Measurements from ENCODE around the gene S1PR5.
A peak's percentile ranks its signal among the peaks of the same experiment; 100 is the strongest.

S1PR5 gene

DNA sequence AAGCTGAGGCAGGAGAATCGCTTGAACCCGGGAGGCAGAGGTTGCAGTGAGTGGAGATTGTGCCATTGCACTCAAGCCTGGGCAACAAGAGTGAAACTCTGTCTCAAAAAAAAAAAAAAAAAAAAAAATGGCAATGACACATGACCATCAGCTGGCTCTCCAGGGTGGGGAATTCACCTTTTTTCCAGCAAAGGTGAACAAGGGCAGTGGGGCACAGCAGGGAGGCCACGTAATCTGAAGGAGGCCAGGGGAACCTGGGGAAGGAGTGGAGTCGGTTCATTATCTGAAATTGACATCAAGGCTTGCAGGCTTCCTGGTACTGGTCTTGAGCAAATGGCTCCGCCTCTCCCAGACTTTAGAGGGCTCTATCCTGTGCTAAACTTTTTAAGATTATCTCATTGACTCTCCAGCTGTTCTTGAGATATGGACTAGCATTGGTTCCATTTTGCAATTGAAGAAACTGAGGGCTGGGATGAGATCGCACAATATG, 42.2 kb downstream of the S1PR5 start:
- no peak overlapping the region for H3K4me3 ChIP-seq (ENCODE audit: low read depth, low read length)
- no peak for DNase-seq
- peaks cover 3% of the 10 kb centered on the region for H3K4me1 ChIP-seq
- H3K36me3 ChIP-seq, result no peaks in the 10 kb centered on the region
- H3K27me3 ChIP-seq, result no peaks in the 10 kb centered on the region
- TF ChIP-seq, protein P1, sequence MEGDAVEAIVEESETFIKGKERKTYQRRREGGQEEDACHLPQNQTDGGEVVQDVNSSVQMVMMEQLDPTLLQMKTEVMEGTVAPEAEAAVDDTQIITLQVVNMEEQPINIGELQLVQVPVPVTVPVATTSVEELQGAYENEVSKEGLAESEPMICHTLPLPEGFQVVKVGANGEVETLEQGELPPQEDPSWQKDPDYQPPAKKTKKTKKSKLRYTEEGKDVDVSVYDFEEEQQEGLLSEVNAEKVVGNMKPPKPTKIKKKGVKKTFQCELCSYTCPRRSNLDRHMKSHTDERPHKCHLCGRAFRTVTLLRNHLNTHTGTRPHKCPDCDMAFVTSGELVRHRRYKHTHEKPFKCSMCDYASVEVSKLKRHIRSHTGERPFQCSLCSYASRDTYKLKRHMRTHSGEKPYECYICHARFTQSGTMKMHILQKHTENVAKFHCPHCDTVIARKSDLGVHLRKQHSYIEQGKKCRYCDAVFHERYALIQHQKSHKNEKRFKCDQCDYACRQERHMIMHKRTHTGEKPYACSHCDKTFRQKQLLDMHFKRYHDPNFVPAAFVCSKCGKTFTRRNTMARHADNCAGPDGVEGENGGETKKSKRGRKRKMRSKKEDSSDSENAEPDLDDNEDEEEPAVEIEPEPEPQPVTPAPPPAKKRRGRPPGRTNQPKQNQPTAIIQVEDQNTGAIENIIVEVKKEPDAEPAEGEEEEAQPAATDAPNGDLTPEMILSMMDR (IDR thresholded peaks at IDR 0.05; ENCODE audit: low read depth, low read length), result no peak
- H3K9me3 ChIP-seq, result no peaks in the 10 kb centered on the region

- H3K4me1 ChIP-seq, result no peaks in the 10 kb centered on the region
- DNase-seq, result no peak
- no peaks in the 10 kb centered on the region for H3K27me3 ChIP-seq
- no peaks in the 10 kb centered on the region for H3K9me3 ChIP-seq
- H3K4me3 ChIP-seq (ENCODE audit: low read depth, low read length), result no peak overlapping the region
- TF ChIP-seq, protein P1 (IDR thresholded peaks at IDR 0.05; ENCODE audit: low read depth, low read length), result no peak
- H3K36me3 ChIP-seq, result no peaks in the 10 kb centered on the region
Observed at GRCh38 chr19:10473192-10473591, 44.1 kb downstream of the S1PR5 start.

- H3K9me3 ChIP-seq, result no peaks in the 10 kb centered on the region
- no peak for DNase-seq
- TF ChIP-seq, protein P1 (IDR thresholded peaks at IDR 0.05; ENCODE audit: low read depth, low read length), result peak; percentile 57
- no peaks in the 10 kb centered on the region for H3K4me1 ChIP-seq
- no peak overlapping the region for H3K4me3 ChIP-seq (ENCODE audit: low read depth, low read length)
- H3K27me3 ChIP-seq, result no peaks in the 10 kb centered on the region
- 0 out of 2 replicates have a peak, but pooled peaks cover 5% of the 10 kb centered on the region for H3K36me3 ChIP-seq
Observed at GRCh38 chr19:10471909-10472308, 45.3 kb downstream of the S1PR5 start.

GRCh38 chr19:10468133-10468532, 49.1 kb downstream of the S1PR5 start:
- TF ChIP-seq, protein P1 (IDR thresholded peaks at IDR 0.05; ENCODE audit: low read depth, low read length), result no peak
- Histone ChIP-seq H3K4me3 (ENCODE audit: low read depth, low read length) (no peak overlapping the region), H3K27me3 (no peaks in the 10 kb centered on the region), H3K36me3 (peaks cover 14% of the 10 kb centered on the region; the same call in 1 of the 2 replicates), H3K4me1 (no peaks in the 10 kb centered on the region), H3K9me3 (no peaks in the 10 kb centered on the region)
- no peak for DNase-seq

DNA sequence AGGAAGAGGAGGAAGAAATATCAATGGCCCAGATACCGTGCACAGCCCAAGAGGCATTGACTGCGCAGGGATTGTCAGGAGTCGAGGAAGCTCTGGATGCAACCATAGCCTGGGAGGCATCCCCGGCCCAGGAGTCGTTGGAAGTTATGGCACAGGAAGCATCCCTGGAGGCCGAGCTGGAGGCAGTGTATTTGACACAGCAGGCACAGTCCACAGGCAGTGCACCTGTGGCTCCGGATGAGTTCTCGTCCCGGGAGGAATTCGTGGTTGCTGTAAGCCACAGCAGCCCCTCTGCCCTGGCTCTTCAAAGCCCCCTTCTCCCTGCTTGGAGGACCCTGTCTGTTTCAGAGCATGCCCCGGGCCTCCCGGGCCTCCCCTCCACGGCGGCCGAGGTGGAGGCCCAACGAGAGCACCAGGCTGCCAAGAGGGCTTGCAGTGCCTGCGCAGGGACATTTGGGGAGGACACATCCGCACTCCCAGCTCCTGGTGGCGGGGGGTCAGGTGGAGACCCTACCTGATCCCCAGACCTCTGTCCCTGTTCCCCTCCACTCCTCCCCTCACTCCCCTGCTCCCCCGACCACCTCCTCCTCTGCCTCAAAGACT, 50.0 kb downstream of the S1PR5 start:
- no peak overlapping the region for H3K4me3 ChIP-seq (ENCODE audit: low read depth, low read length)
- peaks cover 14% of the 10 kb centered on the region; the same call in 1 of the 2 replicates for H3K36me3 ChIP-seq
- no peaks in the 10 kb centered on the region for H3K4me1 ChIP-seq
- no peak for DNase-seq
- no peaks in the 10 kb centered on the region for H3K27me3 ChIP-seq
- no peaks in the 10 kb centered on the region for H3K9me3 ChIP-seq
- TF ChIP-seq, protein P1 (IDR thresholded peaks at IDR 0.05; ENCODE audit: low read depth, low read length), result no peak

DNA sequence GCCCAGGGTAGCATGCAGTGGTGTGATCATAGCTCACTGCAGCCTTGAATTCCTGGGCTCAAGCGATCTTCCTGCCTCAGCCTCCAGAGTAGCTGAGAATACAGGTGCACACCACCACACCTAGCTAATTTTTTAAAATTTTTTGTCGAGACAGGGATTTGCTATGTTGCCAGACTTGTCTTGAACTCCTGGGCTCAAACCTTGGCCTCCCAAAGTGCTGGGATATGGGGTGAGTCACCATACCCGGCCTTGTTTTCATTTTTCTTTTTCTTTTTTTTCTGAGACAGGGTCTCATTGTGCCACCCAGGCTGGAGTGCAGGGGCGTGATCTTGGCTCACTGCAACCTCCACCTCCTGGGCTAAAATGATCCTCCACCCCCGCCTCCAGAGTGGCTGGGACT, 52.8 kb downstream of the S1PR5 start:
- H3K27me3 ChIP-seq, result no peaks in the 10 kb centered on the region
- no peak overlapping the region for H3K4me3 ChIP-seq (ENCODE audit: low read depth, low read length)
- TF ChIP-seq, protein P1 (IDR thresholded peaks at IDR 0.05; ENCODE audit: low read depth, low read length), result no peak
- no peaks in the 10 kb centered on the region for H3K9me3 ChIP-seq
- DNase-seq, result no peak
- H3K36me3 ChIP-seq, result peaks cover 14% of the 10 kb centered on the region; the same call in 1 of the 2 replicates
- peaks cover 5% of the 10 kb centered on the region for H3K4me1 ChIP-seq

Data from BE2C (cell line).